GM23248 (cell line): Measurements from ENCODE around the gene EML5. TPM values are rescaled to one million over a fixed set of nuclear protein-coding genes. Genes with fewer than 3 reads are reported as not detected.

Experiments
- DNase-seq: peaks from one replicate; pipeline ENCODE4 v3.0.0-alpha.2; 2015
- H2AFZ ChIP-seq: fragments of 200-600 bp; sonication (generic); 2 replicates; pipeline ENCODE4 v1.6.1; 2016; ENCODE audit warnings: antibody characterized with exemption
- H3F3A ChIP-seq: fragments of 200-600 bp; sonication (generic); 2 replicates; pipeline ENCODE4 v1.6.1; 2016; ENCODE audit warnings: mild to moderate bottlenecking, antibody characterized with exemption, mixed run types; ENCODE audit not compliant: insufficient read depth
- H3K27ac ChIP-seq: fragments of 200-600 bp; sonication (generic); 2 replicates; pipeline ENCODE4 v1.5.1; 2016; ENCODE audit warnings: mild to moderate bottlenecking
- H3K27me3 ChIP-seq: fragments of 200-600 bp; sonication (generic); replicated peaks from 2 replicates; pipeline ENCODE4 v1.6.1; 2016; ENCODE audit warnings: mild to moderate bottlenecking; ENCODE audit not compliant: insufficient read depth
- H3K36me3 ChIP-seq: fragments of 200-600 bp; sonication (generic); 2 replicates; pipeline ENCODE4 v1.6.1; 2016; ENCODE audit warnings: low read depth, mild to moderate bottlenecking
- H3K4me1 ChIP-seq: fragments of 200-600 bp; sonication (generic); 2 replicates; pipeline ENCODE4 v1.6.1; 2016; ENCODE audit warnings: mild to moderate bottlenecking; ENCODE audit not compliant: insufficient read depth
- H3K4me2 ChIP-seq: fragments of 200-600 bp; sonication (generic); one replicate; pipeline ENCODE4 v1.6.1; 2016; ENCODE audit warnings: mild to moderate bottlenecking; ENCODE audit not compliant: unreplicated experiment
- H3K4me3 ChIP-seq: fragments of 200-600 bp; sonication (generic); 2 replicates; pipeline ENCODE4 v1.5.1; 2016; ENCODE audit warnings: mild to moderate bottlenecking
- H3K79me2 ChIP-seq: fragments of 200-600 bp; sonication (generic); 2 replicates; pipeline ENCODE4 v1.6.1; 2016; ENCODE audit warnings: mild to moderate bottlenecking; ENCODE audit not compliant: insufficient read depth
- H3K9ac ChIP-seq: fragments of 200-600 bp; sonication (generic); 2 replicates; pipeline ENCODE4 v1.6.1; 2016; ENCODE audit warnings: mild to moderate bottlenecking
- H3K9me2 ChIP-seq: fragments of 200-600 bp; sonication (generic); 2 replicates; pipeline ENCODE4 v1.6.1; 2016; ENCODE audit warnings: mixed run types, mild to moderate bottlenecking, moderate library complexity; ENCODE audit not compliant: insufficient read depth
- H3K9me3 ChIP-seq: fragments of 200-600 bp; sonication (generic); one replicate; pipeline ENCODE4 v1.6.1; 2017; ENCODE audit warnings: low read depth
- H4K20me1 ChIP-seq: fragments of 200-600 bp; sonication (generic); 2 replicates; pipeline ENCODE4 v1.6.0; 2016; ENCODE audit not compliant: insufficient read depth
- EZH2 ChIP-seq: fragments of 200-600 bp; sonication (generic); IDR thresholded peaks from 2 replicates; pipeline ENCODE4 v1.6.1; 2018; ENCODE audit warnings: antibody characterized with exemption, mild to moderate bottlenecking; ENCODE audit not compliant: insufficient read depth, poor library complexity, severe bottlenecking
- EZH2phosphoT487 ChIP-seq: fragments of 200-600 bp; sonication (generic); IDR thresholded peaks from 2 replicates; pipeline ENCODE4 v1.6.1; 2018; ENCODE audit warnings: antibody characterized with exemption, moderate library complexity, mild to moderate bottlenecking, low read depth; ENCODE audit not compliant: insufficient read depth
- WGBS, 2 experiments: methylation state at CpG; one replicate each; pipeline ENCODE4 v1.1.6; 2015 to 2017; ENCODE audit warnings: low lambda C conversion rate in 2 of 2, low coverage in 1 of 2; ENCODE audit errors: missing lambda C conversion rate in 2 of 2; 5-methylcytosine and 5-hydroxymethylcytosine counted together
- in situ Hi-C: fragments of 300-500 bp; cut with MboI; formaldehyde crosslinking; loops from 2 replicates; pipeline ENCODE4 v1.15.0; 2020
- polyA plus RNA-seq: library from polyadenylated mRNA; unstranded; fragments of >200 nt; fragmentation: Nextera tagmentation; extraction: Ambion mirVana; gene quantifications from 2 replicates; pipeline ENCODE4 v1.2.1, GENCODE V29; 2016
- total RNA-seq: library from RNA; depleted of rRNA; stranded (reverse); fragments of >200 nt; shearing (Covaris generic); gene quantifications from 2 replicates; pipeline ENCODE4 v1.2.3, GENCODE V29; 2014

The EML5 gene
- total and polyA plus RNA-seq, 2 experiments from 2014 or later, result under 0.01 to 0.25 TPM

GRCh38 chr14:88639221-88639620, 153.5 kb downstream of the EML5 start:
- Histone ChIP-seq H2AFZ (no peak overlapping the region), H3K36me3 (no peaks in the 10 kb centered on the region), H3K4me2 (no peak overlapping the region), H3K4me3 (no peak overlapping the region), H3K9me2 (peaks cover 4% of the 10 kb centered on the region; the same call in 1 of the 2 replicates), H3K9ac (no peak overlapping the region), H4K20me1 (no peaks in the 10 kb centered on the region), H3K4me1 (no peaks in the 10 kb centered on the region), H3K27ac (no peak overlapping the region), H3K9me3 (no peaks in the 10 kb centered on the region), H3K27me3 (no peaks in the 10 kb centered on the region), H3K79me2 (no peaks in the 10 kb centered on the region), H3F3A (no peaks in the 10 kb centered on the region)
- WGBS, 2 experiments, result 8 to 14% methylated on average over 1 of the region's 1 CpG
- TF ChIP-seq EZH2phosphoT487 (no peak), EZH2 (no peak)
- no peak for DNase-seq
- in situ Hi-C loops, result no loop called here

- 65% methylated on average over 2 of the region's 2 CpGs for WGBS, 2 experiments
- H3K27ac ChIP-seq, result no peak overlapping the region
- in situ Hi-C loops, result no loop called here
- H3F3A ChIP-seq, result no peaks in the 10 kb centered on the region
- no peak for TF ChIP-seq EZH2phosphoT487
- no peak for TF ChIP-seq EZH2
- no peak overlapping the region for H3K4me2 ChIP-seq
- peaks cover 4% of the 10 kb centered on the region; the same call in 1 of the 2 replicates for H3K9me2 ChIP-seq
- no peaks in the 10 kb centered on the region for H3K27me3 ChIP-seq
- H4K20me1 ChIP-seq, result no peaks in the 10 kb centered on the region
- H3K79me2 ChIP-seq, result no peaks in the 10 kb centered on the region
- no peak overlapping the region for H2AFZ ChIP-seq
- H3K4me1 ChIP-seq, result no peaks in the 10 kb centered on the region
- no peak for DNase-seq
- H3K9ac ChIP-seq, result no peak overlapping the region
- no peaks in the 10 kb centered on the region for H3K36me3 ChIP-seq
- H3K9me3 ChIP-seq, result no peaks in the 10 kb centered on the region
- H3K4me3 ChIP-seq, result no peak overlapping the region
Measured at GRCh38 chr14:88632512-88632911, 160.2 kb downstream of the EML5 start.

- Histone ChIP-seq H3K27me3 (no peaks in the 10 kb centered on the region), H3K27ac (no peak overlapping the region), H3F3A (no peaks in the 10 kb centered on the region), H3K36me3 (no peaks in the 10 kb centered on the region), H2AFZ (no peak overlapping the region), H3K9ac (no peak overlapping the region), H3K9me3 (no peaks in the 10 kb centered on the region), H4K20me1 (no peaks in the 10 kb centered on the region), H3K4me2 (no peak overlapping the region), H3K4me1 (no peaks in the 10 kb centered on the region), H3K4me3 (no peak overlapping the region), H3K9me2 (peaks cover 4% of the 10 kb centered on the region; the same call in 1 of the 2 replicates), H3K79me2 (no peaks in the 10 kb centered on the region)
- WGBS, 2 experiments, result 64 to 68% methylated on average over 3 of the region's 3 CpGs
- no peak for TF ChIP-seq EZH2
- TF ChIP-seq EZH2phosphoT487, result no peak
- in situ Hi-C loops, result no loop called here
- DNase-seq, result no peak
Measured at GRCh38 chr14:88631091-88631490, 161.7 kb downstream of the EML5 start.

GRCh38 chr14:88630565-88630964, 162.2 kb downstream of the EML5 start:
- 60 to 66% methylated on average over 6 of the region's 6 CpGs for WGBS, 2 experiments
- no peaks in the 10 kb centered on the region for H4K20me1 ChIP-seq
- H2AFZ ChIP-seq, result no peak overlapping the region
- DNase-seq, result peak; percentile 5
- H3K4me3 ChIP-seq, result no peak overlapping the region
- no peaks in the 10 kb centered on the region for H3K27me3 ChIP-seq
- H3K79me2 ChIP-seq, result no peaks in the 10 kb centered on the region
- no peaks in the 10 kb centered on the region for H3F3A ChIP-seq
- H3K9me2 ChIP-seq, result peaks cover under 1% of the 10 kb centered on the region; the same call in 1 of the 2 replicates
- no peaks in the 10 kb centered on the region for H3K36me3 ChIP-seq
- H3K9ac ChIP-seq, result no peak overlapping the region
- H3K9me3 ChIP-seq, result no peaks in the 10 kb centered on the region
- H3K4me2 ChIP-seq, result no peak overlapping the region
- H3K4me1 ChIP-seq, result no peaks in the 10 kb centered on the region
- TF ChIP-seq EZH2 (no peak), EZH2phosphoT487 (no peak)
- no peak overlapping the region for H3K27ac ChIP-seq
- in situ Hi-C loops, result no loop called here

GRCh38 chr14:88628462-88628861, 164.3 kb downstream of the EML5 start:
- in situ Hi-C loops, result no loop called here
- H4K20me1 ChIP-seq, result no peaks in the 10 kb centered on the region
- TF ChIP-seq EZH2phosphoT487 (no peak), EZH2 (no peak)

More at GRCh38 chr14:88628462-88628861, 164.3 kb downstream of the EML5 start:
- no peaks in the 10 kb centered on the region for H3K9me2 ChIP-seq
- H2AFZ ChIP-seq, result no peak overlapping the region
- no peak for DNase-seq
- H3F3A ChIP-seq, result no peaks in the 10 kb centered on the region
- H3K4me2 ChIP-seq, result no peak overlapping the region
- no peaks in the 10 kb centered on the region for H3K79me2 ChIP-seq
- H3K27me3 ChIP-seq, result no peaks in the 10 kb centered on the region
- H3K4me3 ChIP-seq, result no peak overlapping the region
- H3K9ac ChIP-seq, result no peak overlapping the region
- H3K27ac ChIP-seq, result no peak overlapping the region
- H3K36me3 ChIP-seq, result no peaks in the 10 kb centered on the region
- no peaks in the 10 kb centered on the region for H3K9me3 ChIP-seq
- no peaks in the 10 kb centered on the region for H3K4me1 ChIP-seq
